ENCODE measurements around the gene MEIS2.

The MEIS2 gene

GRCh38 chr15:36966708-36967107 lies 133.6 kb downstream of the MEIS2 start:
- no peaks in the 10 kb centered on the region for H4K20me1 ChIP-seq (ENCODE audit: insufficient read depth, low read length)
- no peaks in the 10 kb centered on the region for H3K27me3 ChIP-seq (ENCODE audit: insufficient read depth, low read length)
- no peaks in the 10 kb centered on the region; the same call in 1 of the 2 replicates for H3K79me2 ChIP-seq (ENCODE audit: insufficient read depth, low read length)
- no peaks in the 10 kb centered on the region for H3K9me3 ChIP-seq (ENCODE audit: low read length)
- no peak overlapping the region for H3K4me2 ChIP-seq (ENCODE audit: low read length)
- no peak overlapping the region for H3K4me3 ChIP-seq (ENCODE audit: low read depth, low read length, poor library complexity, severe bottlenecking)
- H3K27ac ChIP-seq (ENCODE audit: low read depth, low read length, poor library complexity, severe bottlenecking): no peak overlapping the region
- H3K9me2 ChIP-seq (ENCODE audit: low read depth, low read length): no peaks in the 10 kb centered on the region
- no peak for TF ChIP-seq CTCF (IDR thresholded peaks at IDR 0.05; ENCODE audit: low read length)
- TF ChIP-seq EZH2 (IDR thresholded peaks at IDR 0.05; ENCODE audit: borderline replicate concordance, low read length): no peak
- no peak overlapping the region for H3K9ac ChIP-seq (ENCODE audit: low read length)
- H3K36me3 ChIP-seq (ENCODE audit: insufficient read depth, low read length): peaks cover 20% of the 10 kb centered on the region; the same call in 1 of the 2 replicates
- H3K4me1 ChIP-seq (ENCODE audit: insufficient read depth, low read length, severe bottlenecking): no peaks in the 10 kb centered on the region
- no peaks in the 10 kb centered on the region for H3F3A ChIP-seq (ENCODE audit: insufficient read depth, low read length)
- H2AFZ ChIP-seq (ENCODE audit: low read length): no peak overlapping the region

- Histone ChIP-seq H3K4me3 (ENCODE audit: low read depth, low read length, poor library complexity, severe bottlenecking) (no peak overlapping the region), H3K9ac (ENCODE audit: low read length) (no peak overlapping the region), H3K9me3 (ENCODE audit: low read length) (no peaks in the 10 kb centered on the region), H3K4me2 (ENCODE audit: low read length) (no peak overlapping the region), H3K27ac (ENCODE audit: low read depth, low read length, poor library complexity, severe bottlenecking) (no peak overlapping the region), H3K9me2 (ENCODE audit: low read depth, low read length) (no peaks in the 10 kb centered on the region), H4K20me1 (ENCODE audit: insufficient read depth, low read length) (no peaks in the 10 kb centered on the region), H3K36me3 (ENCODE audit: insufficient read depth, low read length) (peaks cover 20% of the 10 kb centered on the region; the same call in 1 of the 2 replicates), H3F3A (ENCODE audit: insufficient read depth, low read length) (no peaks in the 10 kb centered on the region), H2AFZ (ENCODE audit: low read length) (no peak overlapping the region), H3K4me1 (ENCODE audit: insufficient read depth, low read length, severe bottlenecking) (peaks cover 4% of the 10 kb centered on the region), H3K27me3 (ENCODE audit: insufficient read depth, low read length) (no peaks in the 10 kb centered on the region), H3K79me2 (ENCODE audit: insufficient read depth, low read length) (no peaks in the 10 kb centered on the region; the same call in 1 of the 2 replicates)
- TF ChIP-seq EZH2 (IDR thresholded peaks at IDR 0.05; ENCODE audit: borderline replicate concordance, low read length) (no peak), CTCF (IDR thresholded peaks at IDR 0.05; ENCODE audit: low read length) (no peak)
Observed at GRCh38 chr15:36965570-36966342, 134.6 kb downstream of the MEIS2 start.

GRCh38 chr15:36964626-36965025 lies 135.7 kb downstream of the MEIS2 start:
- no peaks in the 10 kb centered on the region for H3F3A ChIP-seq (ENCODE audit: insufficient read depth, low read length)
- no peak overlapping the region for H2AFZ ChIP-seq (ENCODE audit: low read length)
- H3K27ac ChIP-seq (ENCODE audit: low read depth, low read length, poor library complexity, severe bottlenecking): no peak overlapping the region
- no peaks in the 10 kb centered on the region for H3K27me3 ChIP-seq (ENCODE audit: insufficient read depth, low read length)
- TF ChIP-seq CTCF (IDR thresholded peaks at IDR 0.05; ENCODE audit: low read length) (no peak), EZH2 (IDR thresholded peaks at IDR 0.05; ENCODE audit: borderline replicate concordance, low read length) (no peak)
- H4K20me1 ChIP-seq (ENCODE audit: insufficient read depth, low read length): no peaks in the 10 kb centered on the region
- peaks cover 12% of the 10 kb centered on the region for H3K4me1 ChIP-seq (ENCODE audit: insufficient read depth, low read length, severe bottlenecking)
- H3K36me3 ChIP-seq (ENCODE audit: insufficient read depth, low read length): peaks cover 20% of the 10 kb centered on the region; the same call in 1 of the 2 replicates
- no peak overlapping the region for H3K9ac ChIP-seq (ENCODE audit: low read length)
- no peaks in the 10 kb centered on the region for H3K9me2 ChIP-seq (ENCODE audit: low read depth, low read length)
- no peaks in the 10 kb centered on the region; the same call in 1 of the 2 replicates for H3K79me2 ChIP-seq (ENCODE audit: insufficient read depth, low read length)
- no peak overlapping the region for H3K4me2 ChIP-seq (ENCODE audit: low read length)
- H3K4me3 ChIP-seq (ENCODE audit: low read depth, low read length, poor library complexity, severe bottlenecking): no peak overlapping the region
- no peaks in the 10 kb centered on the region for H3K9me3 ChIP-seq (ENCODE audit: low read length)

Data from OCI-LY1 (cell line).